H9 (cell line): ENCODE data around the gene NYAP1. TPM values are rescaled to one million over a fixed set of nuclear protein-coding genes. Genes with fewer than 3 reads are reported as not detected.
A peak's percentile ranks its signal among the peaks of the same experiment; 100 is the strongest.
"Not testable (repeated sequence)": the region's sequence is repeated elsewhere in the genome, so short reads cannot be mapped to it uniquely, and the experiment has no call there.

Experiments
- DNase-seq: peaks from one replicate; pipeline ENCODE4 v3.0.0-alpha.2; 2017
- H2AFZ ChIP-seq: one replicate; pipeline ENCODE4 v1.6.1; 2013; ENCODE audit warnings: mild to moderate bottlenecking, low read length, control low read depth, moderate library complexity
- H2AK5ac ChIP-seq: 2 replicates; pipeline ENCODE4 v1.6.1; 2013; ENCODE audit warnings: low read length, control low read depth, mixed read lengths; ENCODE audit not compliant: insufficient read length
- H2BK120ac ChIP-seq: one replicate; pipeline ENCODE4 v1.6.1; 2013; ENCODE audit warnings: low read depth, mild to moderate bottlenecking, low read length, control low read depth, inconsistent platforms; ENCODE audit not compliant: poor library complexity, severe bottlenecking
- H2BK12ac ChIP-seq: 2 replicates; pipeline ENCODE4 v1.6.1; 2013; ENCODE audit warnings: low read length, control low read depth, mixed read lengths, low read depth; ENCODE audit not compliant: insufficient read length
- H2BK15ac ChIP-seq: 2 replicates; pipeline ENCODE4 v1.6.1; 2013; ENCODE audit warnings: low read depth, low read length, control low read depth
- H2BK20ac ChIP-seq: one replicate; pipeline ENCODE4 v1.6.1; 2013; ENCODE audit warnings: low read depth, mild to moderate bottlenecking, low read length, control low read depth, inconsistent platforms; ENCODE audit not compliant: poor library complexity, severe bottlenecking
- H2BK5ac ChIP-seq: 2 replicates; pipeline ENCODE4 v1.6.1; 2013; ENCODE audit warnings: low read length, control low read depth, mixed read lengths; ENCODE audit not compliant: insufficient read length
- H3K14ac ChIP-seq: 2 replicates; pipeline ENCODE4 v1.6.1; 2013; ENCODE audit warnings: low read length, control low read depth; ENCODE audit not compliant: insufficient read depth
- H3K18ac ChIP-seq: 2 replicates; pipeline ENCODE4 v1.6.1; 2013; ENCODE audit warnings: low read depth, mild to moderate bottlenecking, mixed read lengths, low read length, control low read depth; ENCODE audit not compliant: insufficient read length
- H3K23ac ChIP-seq: 2 replicates; pipeline ENCODE4 v1.6.1; 2013; ENCODE audit warnings: low read length, control low read depth, mixed read lengths, low read depth; ENCODE audit not compliant: insufficient read length
- H3K23me2 ChIP-seq: 2 replicates; pipeline ENCODE4 v1.6.1; 2013; ENCODE audit warnings: low read depth, mild to moderate bottlenecking, mixed read lengths, low read length, control low read depth; ENCODE audit not compliant: insufficient read length, poor library complexity, severe bottlenecking
- H3K27ac ChIP-seq: 2 replicates; pipeline ENCODE4 v1.5.1; 2013; ENCODE audit warnings: low read length, control low read depth, mixed read lengths, low read depth; ENCODE audit not compliant: insufficient read length
- H3K27me3 ChIP-seq: 2 replicates; pipeline ENCODE4 v1.6.1; 2013; ENCODE audit warnings: low read length, control low read depth, inconsistent platforms; ENCODE audit not compliant: insufficient read depth
- H3K4ac ChIP-seq: 2 replicates; pipeline ENCODE4 v1.6.1; 2013; ENCODE audit warnings: low read depth, mild to moderate bottlenecking, control low read depth, inconsistent platforms, low read length, moderate library complexity
- H3K4me1 ChIP-seq: 2 replicates; pipeline ENCODE4 v1.6.1; 2013; ENCODE audit warnings: low read length, control low read depth, inconsistent platforms; ENCODE audit not compliant: insufficient read depth
- H3K4me2 ChIP-seq: 2 replicates; pipeline ENCODE4 v1.6.1; 2013; ENCODE audit warnings: low read length, control low read depth, mixed read lengths; ENCODE audit not compliant: insufficient read length, insufficient read depth
- H3K56ac ChIP-seq: 2 replicates; pipeline ENCODE4 v1.6.1; 2013; ENCODE audit warnings: low read depth, mild to moderate bottlenecking, mixed read lengths, low read length, control low read depth; ENCODE audit not compliant: insufficient read length
- H3K79me1 ChIP-seq: 2 replicates; pipeline ENCODE4 v1.6.1; 2013; ENCODE audit warnings: low read depth, mild to moderate bottlenecking, moderate library complexity, low read length, control low read depth, inconsistent platforms; ENCODE audit not compliant: insufficient read depth, poor library complexity, severe bottlenecking
- H3K79me2 ChIP-seq: 2 replicates; pipeline ENCODE4 v1.6.1; 2013; ENCODE audit warnings: low read length, control low read depth, inconsistent platforms; ENCODE audit not compliant: insufficient read depth
- H3K9ac ChIP-seq: 2 replicates; pipeline ENCODE4 v1.6.1; 2013; ENCODE audit warnings: low read length, control low read depth, mixed read lengths; ENCODE audit not compliant: insufficient read length; ENCODE audit errors: extremely low read depth
- H3K9me3 ChIP-seq: one replicate; pipeline ENCODE4 v1.6.1; 2013; ENCODE audit warnings: low read depth, low read length, inconsistent platforms; ENCODE audit not compliant: control insufficient read depth
- H3T11ph ChIP-seq: one replicate; pipeline ENCODE4 v1.6.1; 2013; ENCODE audit warnings: mild to moderate bottlenecking, low read length, control low read depth, inconsistent platforms
- H4K20me1 ChIP-seq: one replicate; pipeline ENCODE4 v1.6.1; 2013; ENCODE audit not compliant: control insufficient read depth, insufficient read length, insufficient read depth
- H4K5ac ChIP-seq: 2 replicates; pipeline ENCODE4 v1.6.1; 2013; ENCODE audit warnings: low read depth, mild to moderate bottlenecking, mixed read lengths, low read length, control low read depth; ENCODE audit not compliant: insufficient read length
- H4K8ac ChIP-seq: replicated peaks from 2 replicates; pipeline ENCODE4 v1.6.1; 2013; ENCODE audit warnings: low read length, control low read depth, mixed read lengths, low read depth; ENCODE audit not compliant: insufficient read length
- H4K91ac ChIP-seq: 2 replicates; pipeline ENCODE4 v1.6.1; 2013; ENCODE audit warnings: low read depth, mild to moderate bottlenecking, moderate library complexity, mixed read lengths, low read length, control low read depth; ENCODE audit not compliant: insufficient read length
- H3K27ac Mint-ChIP-seq, 3 experiments: 2 replicates in 2 of 3; 3 replicates in 1 of 3; pipeline ENCODE4 v1.8.0; 2020 to 2021; ENCODE audit warnings: mixed read lengths in 3 of 3, mild to moderate bottlenecking in 1 of 3, moderate library complexity in 1 of 3
- H3K27me3 Mint-ChIP-seq: 2 replicates; pipeline ENCODE4 v1.8.0; 2021; ENCODE audit warnings: low read depth, mild to moderate bottlenecking, moderate library complexity, mixed read lengths
- H3K36me3 Mint-ChIP-seq, 3 experiments: 2 replicates in 2 of 3; 3 replicates in 1 of 3; pipeline ENCODE4 v1.8.0; 2020 to 2021; ENCODE audit warnings: low read depth in 3 of 3, mixed read lengths in 3 of 3; ENCODE audit not compliant: insufficient read depth in 1 of 3
- H3K4me1 Mint-ChIP-seq, 2 experiments: 2 replicates each; pipeline ENCODE4 v1.8.0; 2020; ENCODE audit warnings: mixed read lengths in 2 of 2
- H3K4me3 Mint-ChIP-seq, 2 experiments: 2 replicates in 1 of 2; 3 replicates in 1 of 2; pipeline ENCODE4 v1.8.0; 2020 to 2021; ENCODE audit warnings: mild to moderate bottlenecking in 2 of 2, mixed read lengths in 2 of 2, moderate library complexity in 1 of 2
- H3K9me3 Mint-ChIP-seq, 2 experiments: 2 replicates in 1 of 2; 3 replicates in 1 of 2; pipeline ENCODE4 v1.8.0; 2020; ENCODE audit warnings: mild to moderate bottlenecking in 2 of 2, mixed read lengths in 2 of 2, moderate library complexity in 1 of 2
- WGBS: extraction: QIAGEN DNeasy Blood & Tissue Kit; methylation state at CpG from one replicate; pipeline ENCODE4 v1.1.7; 2013; ENCODE audit warnings: missing lambda C conversion rate, low lambda C conversion rate, mixed read lengths; ENCODE audit not compliant: insufficient read length; ENCODE audit errors: extremely low coverage; 5-methylcytosine and 5-hydroxymethylcytosine counted together
- total RNA-seq: library from RNA; stranded (reverse); gene quantifications from 2 replicates; pipeline ENCODE4 v1.2.1, GENCODE V29; 2021
- TF ChIP-seq, protein P1 (sequence below): fragments of 200-600 bp; sonication (generic); conservative IDR thresholded peaks from 3 replicates; pipeline ENCODE4 v1.8.0; 2021; ENCODE audit warnings: antibody characterized with exemption, mild to moderate bottlenecking

Gene NYAP1
- total RNA-seq, 1 experiment from 2014 or later, result 3.2 TPM

DNA sequence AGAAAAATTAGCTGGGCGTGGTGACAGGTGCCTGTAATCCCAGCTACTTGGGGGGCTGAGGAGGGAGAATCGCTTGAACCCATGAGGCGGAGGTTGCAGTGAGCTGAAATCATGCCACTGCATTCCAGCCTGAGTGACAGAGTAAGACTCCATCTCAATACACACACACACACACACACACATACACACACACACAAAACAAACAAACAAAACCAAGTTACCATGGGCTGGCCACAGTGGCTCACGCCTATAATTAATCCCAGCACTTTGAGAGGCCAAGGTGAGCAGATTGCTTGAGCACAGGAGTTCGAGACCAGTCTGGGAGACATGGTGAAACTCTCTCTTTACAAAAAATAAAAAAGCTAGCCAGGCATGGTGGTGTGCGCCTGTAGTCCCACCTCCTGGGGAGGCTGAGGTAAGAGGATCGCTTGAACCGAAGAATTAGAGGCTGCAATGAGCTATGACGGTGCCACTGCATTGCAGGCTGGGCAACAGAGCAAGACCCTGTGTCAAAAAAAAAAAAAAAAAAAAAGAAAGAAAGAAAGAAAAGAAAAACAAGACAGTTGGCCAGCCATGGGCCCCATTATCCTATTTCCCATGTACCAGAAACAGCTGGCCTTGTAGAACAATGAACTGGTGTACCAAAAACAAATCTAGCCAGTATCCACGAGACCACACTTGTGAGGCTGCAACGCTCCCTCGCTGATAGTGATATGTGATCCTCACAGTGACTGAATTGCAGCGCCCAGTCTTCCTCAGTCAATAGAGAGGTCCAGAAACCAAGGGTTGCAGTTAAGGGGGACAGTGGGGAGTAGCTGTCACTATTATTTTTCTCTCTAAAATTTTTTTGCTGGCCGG lies 48.7 kb downstream of the NYAP1 start:
- H2AFZ ChIP-seq, result no peak overlapping the region
- no peak overlapping the region for H2BK12ac ChIP-seq
- H3K14ac ChIP-seq, result no peak overlapping the region
- H4K20me1 ChIP-seq, result no peaks in the 10 kb centered on the region
- no peaks in the 10 kb centered on the region for H3K23me2 ChIP-seq
- no peak overlapping the region for H3K23ac ChIP-seq
- no peak overlapping the region for H3K9ac ChIP-seq
- TF ChIP-seq, protein P1, sequence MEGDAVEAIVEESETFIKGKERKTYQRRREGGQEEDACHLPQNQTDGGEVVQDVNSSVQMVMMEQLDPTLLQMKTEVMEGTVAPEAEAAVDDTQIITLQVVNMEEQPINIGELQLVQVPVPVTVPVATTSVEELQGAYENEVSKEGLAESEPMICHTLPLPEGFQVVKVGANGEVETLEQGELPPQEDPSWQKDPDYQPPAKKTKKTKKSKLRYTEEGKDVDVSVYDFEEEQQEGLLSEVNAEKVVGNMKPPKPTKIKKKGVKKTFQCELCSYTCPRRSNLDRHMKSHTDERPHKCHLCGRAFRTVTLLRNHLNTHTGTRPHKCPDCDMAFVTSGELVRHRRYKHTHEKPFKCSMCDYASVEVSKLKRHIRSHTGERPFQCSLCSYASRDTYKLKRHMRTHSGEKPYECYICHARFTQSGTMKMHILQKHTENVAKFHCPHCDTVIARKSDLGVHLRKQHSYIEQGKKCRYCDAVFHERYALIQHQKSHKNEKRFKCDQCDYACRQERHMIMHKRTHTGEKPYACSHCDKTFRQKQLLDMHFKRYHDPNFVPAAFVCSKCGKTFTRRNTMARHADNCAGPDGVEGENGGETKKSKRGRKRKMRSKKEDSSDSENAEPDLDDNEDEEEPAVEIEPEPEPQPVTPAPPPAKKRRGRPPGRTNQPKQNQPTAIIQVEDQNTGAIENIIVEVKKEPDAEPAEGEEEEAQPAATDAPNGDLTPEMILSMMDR, result no peak
- no peak overlapping the region for H3K4me3 Mint-ChIP-seq
- H3K36me3 Mint-ChIP-seq, result no peaks in the 10 kb centered on the region
- H3K79me2 ChIP-seq, result no peaks in the 10 kb centered on the region
- H3K27me3 Mint-ChIP-seq, result peaks cover 7% of the 10 kb centered on the region
- DNase-seq, result no peak
- no peak overlapping the region for H4K8ac ChIP-seq
- H2BK20ac ChIP-seq, result no peak overlapping the region
- no peaks in the 10 kb centered on the region for H3K4me1 Mint-ChIP-seq
- H3K27ac Mint-ChIP-seq, result no peak overlapping the region; a peak in 1 of 7 replicates
- no CpG with 5 or more reads among the region's 14 CpGs for WGBS
- H3K4me1 ChIP-seq, result no peaks in the 10 kb centered on the region
- no peak overlapping the region for H2BK15ac ChIP-seq
- no peaks in the 10 kb centered on the region for H3K79me1 ChIP-seq
- H3K56ac ChIP-seq, result no peak overlapping the region
- no peak overlapping the region for H3K18ac ChIP-seq
- no peak overlapping the region for H4K5ac ChIP-seq
- H3K27ac ChIP-seq, result no peak overlapping the region
- H3K9me3 ChIP-seq, result no peaks in the 10 kb centered on the region
- H3K4ac ChIP-seq, result no peak overlapping the region
- no peak overlapping the region for H2BK5ac ChIP-seq
- H2AK5ac ChIP-seq, result no peak overlapping the region
- H3K27me3 ChIP-seq, result no peaks in the 10 kb centered on the region
- no peak overlapping the region for H4K91ac ChIP-seq
- no peak overlapping the region for H3K4me2 ChIP-seq
- no peak overlapping the region for H2BK120ac ChIP-seq
- H3K9me3 Mint-ChIP-seq, result no peaks in the 10 kb centered on the region
- no peak overlapping the region for H3T11ph ChIP-seq

DNA sequence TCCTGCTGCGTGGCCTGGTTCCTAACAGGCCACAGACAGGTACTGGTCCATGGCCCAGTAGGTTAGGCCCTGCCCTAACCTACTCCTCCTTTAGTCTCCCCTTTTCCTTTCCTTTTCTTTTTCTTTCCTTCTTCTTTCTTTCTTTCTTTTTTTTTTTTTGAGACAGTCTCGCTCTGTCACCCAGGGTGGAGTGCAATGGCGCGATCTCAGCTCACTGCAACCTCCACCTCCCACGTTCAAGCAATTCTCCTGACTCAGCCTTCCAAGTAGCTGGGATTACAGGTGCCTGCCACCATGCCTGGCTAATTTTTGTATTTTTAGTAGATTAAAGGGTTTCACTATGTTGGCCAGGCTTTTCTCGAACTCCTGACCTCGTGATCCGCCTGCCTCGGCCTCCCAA lies 52.3 kb downstream of the NYAP1 start:
- H3K27ac ChIP-seq, H3K4me3 Mint-ChIP-seq: not testable (repeated sequence)

More for the DNA sequence above, 52.3 kb downstream of the NYAP1 start:
- not testable (repeated sequence) for H2BK15ac ChIP-seq, H3K4ac ChIP-seq, H3K56ac ChIP-seq, H4K91ac ChIP-seq, H2AFZ ChIP-seq, H3K9me3 ChIP-seq, H3K79me1 ChIP-seq, H3T11ph ChIP-seq, H3K23ac ChIP-seq, H4K8ac ChIP-seq, H3K4me2 ChIP-seq, H3K27me3 ChIP-seq, H2BK12ac ChIP-seq, H3K9me3 Mint-ChIP-seq, H4K20me1 ChIP-seq, H2BK20ac ChIP-seq, H2BK120ac ChIP-seq, H3K18ac ChIP-seq, DNase-seq, H2AK5ac ChIP-seq, H3K9ac ChIP-seq, H3K36me3 Mint-ChIP-seq, H3K14ac ChIP-seq, H2BK5ac ChIP-seq, H4K5ac ChIP-seq, H3K4me1 ChIP-seq, H3K79me2 ChIP-seq
- H3K27me3 Mint-ChIP-seq, result peaks cover 25% of the 10 kb centered on the region
- peak overlapping the region in 1 of 3 experiments; percentile 88; a peak in 1 of 7 replicates for H3K27ac Mint-ChIP-seq
- H3K23me2 ChIP-seq, result peaks cover 11% of the 10 kb centered on the region
- WGBS, result no CpG with 5 or more reads among the region's 9 CpGs
- H3K4me1 Mint-ChIP-seq, result peaks cover 15 to 17% of the 10 kb centered on the region in 2 experiments
